ENCODE results near the gene BBLN. TPM values are rescaled to one million over a fixed set of nuclear protein-coding genes. Genes with fewer than 3 reads are reported as not detected.

The BBLN gene
- total RNA-seq, 1 experiment from 2014 or later = 154 TPM

DNA sequence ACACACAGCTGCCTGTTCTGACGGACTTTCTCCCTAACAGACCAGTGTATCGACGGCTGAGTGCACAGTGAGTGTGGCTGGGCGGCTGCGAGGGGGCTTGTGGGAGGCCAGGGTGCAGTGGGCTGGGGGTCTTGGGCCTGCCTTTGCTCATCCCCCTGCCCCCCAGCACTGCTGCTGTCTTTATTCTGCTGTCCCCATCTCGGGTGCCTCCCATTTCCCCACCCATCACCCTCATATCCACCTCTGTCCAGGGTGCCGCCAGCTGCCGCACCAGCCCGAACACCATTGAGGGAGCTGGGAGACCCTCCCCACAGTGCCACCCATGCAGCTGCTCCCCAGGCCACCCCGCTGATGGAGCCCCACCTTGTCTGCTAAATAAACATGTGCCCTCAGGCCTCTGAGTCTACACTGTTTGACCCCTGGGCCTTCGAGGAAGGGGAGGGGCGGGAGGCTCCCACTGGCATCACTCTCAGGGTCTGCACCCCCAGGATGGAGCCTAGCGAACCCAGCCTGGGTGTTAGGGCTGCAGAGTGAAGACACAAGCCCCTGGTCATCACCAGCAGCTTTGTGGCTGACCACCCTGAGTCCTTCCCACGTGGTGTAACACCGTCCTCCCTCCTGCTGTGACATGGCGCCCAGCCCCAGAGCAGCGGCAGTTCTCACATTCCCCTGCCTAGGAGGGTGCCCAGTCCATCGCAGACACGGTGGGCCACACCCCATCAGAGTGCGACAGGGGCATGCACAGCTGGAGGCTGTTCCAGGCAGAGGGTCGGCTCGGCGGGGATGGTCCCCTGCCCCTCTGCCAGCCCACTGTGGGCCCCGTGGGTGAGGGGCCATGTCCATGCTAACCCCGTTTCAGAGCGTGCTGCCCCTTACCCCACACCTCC is 6.8 kb upstream of the BBLN start:
- H3K4me3 ChIP-seq (ENCODE audit: low read length) = no peak overlapping the region
- DNase-seq = no peak
- no peaks in the 10 kb centered on the region for H3K79me2 ChIP-seq (ENCODE audit: low read length)
- no peaks in the 10 kb centered on the region for H4K20me1 ChIP-seq (ENCODE audit: insufficient read depth, low read depth, low read length)
- no peaks in the 10 kb centered on the region for H3K9me2 ChIP-seq (replicated peaks; ENCODE audit: insufficient read depth, low read length)
- no peak overlapping the region for H3K9ac ChIP-seq (ENCODE audit: low read length)
- H3K27me3 ChIP-seq (ENCODE audit: low read length) = no peaks in the 10 kb centered on the region
- H3K27ac ChIP-seq (ENCODE audit: low read length) = no peak overlapping the region
- H3K9me3 ChIP-seq (ENCODE audit: low read length) = no peaks in the 10 kb centered on the region
- no peak overlapping the region for H3K4me2 ChIP-seq (ENCODE audit: low read depth, low read length, poor library complexity, severe bottlenecking)
- H2AFZ ChIP-seq (ENCODE audit: low read length) = no peak overlapping the region
- no peaks in the 10 kb centered on the region for H3K36me3 ChIP-seq (ENCODE audit: insufficient read depth, low read length)
- H3K4me1 ChIP-seq (ENCODE audit: low read length) = no peaks in the 10 kb centered on the region

DNA sequence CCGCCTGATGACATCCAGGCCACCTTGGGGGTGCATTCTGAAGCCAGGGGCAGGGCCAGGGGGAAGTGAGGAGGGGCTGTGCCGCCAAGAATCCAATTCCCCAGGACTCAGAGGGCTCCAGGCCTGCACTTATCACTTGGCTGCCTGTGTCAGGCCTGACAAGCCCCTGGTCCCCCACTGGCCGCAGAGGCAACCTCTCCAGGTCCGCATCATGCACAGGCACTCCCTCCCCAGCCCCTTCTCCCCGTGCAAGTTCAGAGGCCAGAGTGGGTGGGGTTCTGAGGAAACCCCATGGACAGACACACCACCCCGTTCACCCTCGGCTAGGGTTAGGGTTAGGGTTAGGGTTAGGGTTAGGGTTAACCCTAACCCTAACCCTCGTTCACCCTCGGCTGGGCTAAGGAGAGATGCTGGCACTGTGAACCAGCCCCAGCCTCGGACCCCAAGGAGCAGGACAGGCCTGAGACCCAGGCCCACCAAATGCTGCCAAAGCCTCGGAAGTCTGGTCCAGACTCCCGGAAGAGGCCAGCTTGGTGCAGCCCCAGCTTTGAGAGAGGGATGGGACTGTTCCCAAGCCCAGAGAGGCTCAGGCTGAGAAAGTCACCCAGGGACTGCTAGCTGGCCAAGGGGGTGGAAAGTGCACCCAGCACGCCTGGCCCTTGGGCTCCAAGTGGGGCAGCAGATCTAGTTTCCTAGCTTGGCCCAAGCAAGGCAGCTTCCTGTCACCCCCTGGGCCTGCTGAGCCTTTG is 5.9 kb upstream of the BBLN start:
- Histone ChIP-seq H3K4me1 (ENCODE audit: low read length) (no peaks in the 10 kb centered on the region), H3K4me3 (ENCODE audit: low read length) (no peak overlapping the region), H3K9me2 (replicated peaks; ENCODE audit: insufficient read depth, low read length) (no peaks in the 10 kb centered on the region), H2AFZ (ENCODE audit: low read length) (no peak overlapping the region), H3K9ac (ENCODE audit: low read length) (no peak overlapping the region), H3K79me2 (ENCODE audit: low read length) (no peaks in the 10 kb centered on the region), H4K20me1 (ENCODE audit: insufficient read depth, low read depth, low read length) (no peaks in the 10 kb centered on the region), H3K9me3 (ENCODE audit: low read length) (no peaks in the 10 kb centered on the region), H3K27ac (ENCODE audit: low read length) (no peak overlapping the region), H3K36me3 (ENCODE audit: insufficient read depth, low read length) (no peaks in the 10 kb centered on the region), H3K4me2 (ENCODE audit: low read depth, low read length, poor library complexity, severe bottlenecking) (no peak overlapping the region), H3K27me3 (ENCODE audit: low read length) (no peaks in the 10 kb centered on the region)
- DNase-seq = no peak

DNA sequence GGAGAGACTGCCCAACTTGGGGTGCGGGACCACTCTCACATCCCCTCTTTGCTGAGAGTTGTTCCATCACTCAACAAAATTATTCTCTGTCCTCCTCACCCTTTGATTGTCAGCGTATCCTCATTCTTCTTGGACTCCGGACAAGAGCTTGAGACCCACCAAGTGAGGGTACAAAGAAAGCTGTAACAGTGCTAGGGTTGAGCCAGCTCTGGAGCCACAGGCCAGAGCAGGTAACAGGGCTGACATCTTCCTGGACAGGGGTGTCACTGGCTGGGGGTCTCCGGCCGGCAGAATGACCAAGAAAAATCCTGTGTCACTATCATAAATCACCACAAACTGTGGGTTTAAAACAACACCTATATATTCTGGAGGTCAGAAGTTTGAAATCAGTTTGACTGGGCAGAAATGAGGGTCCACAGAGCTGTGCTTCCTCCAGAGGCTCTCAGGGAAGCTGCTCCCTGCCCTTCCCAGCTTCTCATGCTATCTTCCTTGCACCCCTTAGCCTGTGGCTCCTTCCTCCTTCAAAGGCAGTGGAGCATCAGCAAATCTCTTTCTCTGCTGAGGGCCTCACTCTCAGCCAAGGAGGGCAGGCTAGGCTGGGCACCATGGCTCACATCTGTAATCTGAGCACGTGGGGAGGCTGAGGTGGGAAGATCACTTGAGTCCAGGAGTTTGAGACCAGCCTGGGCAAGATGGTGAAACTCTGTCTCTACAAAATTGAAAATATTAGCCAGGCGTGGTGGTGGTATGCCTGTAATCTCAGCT is 4.1 kb upstream of the BBLN start:
- Histone ChIP-seq H3K4me3 (ENCODE audit: low read length) (no peak overlapping the region), H3K27ac (ENCODE audit: low read length) (no peak overlapping the region), H3K4me2 (ENCODE audit: low read depth, low read length, poor library complexity, severe bottlenecking) (no peak overlapping the region), H2AFZ (ENCODE audit: low read length) (no peak overlapping the region), H3K27me3 (ENCODE audit: low read length) (no peaks in the 10 kb centered on the region), H3K79me2 (ENCODE audit: low read length) (peaks cover 2% of the 10 kb centered on the region), H3K9me2 (replicated peaks; ENCODE audit: insufficient read depth, low read length) (no peaks in the 10 kb centered on the region), H3K4me1 (ENCODE audit: low read length) (peaks cover 7% of the 10 kb centered on the region), H3K9me3 (ENCODE audit: low read length) (no peaks in the 10 kb centered on the region), H3K36me3 (ENCODE audit: insufficient read depth, low read length) (no peaks in the 10 kb centered on the region), H4K20me1 (ENCODE audit: insufficient read depth, low read depth, low read length) (no peaks in the 10 kb centered on the region), H3K9ac (ENCODE audit: low read length) (no peak overlapping the region)
- DNase-seq = no peak

DNA sequence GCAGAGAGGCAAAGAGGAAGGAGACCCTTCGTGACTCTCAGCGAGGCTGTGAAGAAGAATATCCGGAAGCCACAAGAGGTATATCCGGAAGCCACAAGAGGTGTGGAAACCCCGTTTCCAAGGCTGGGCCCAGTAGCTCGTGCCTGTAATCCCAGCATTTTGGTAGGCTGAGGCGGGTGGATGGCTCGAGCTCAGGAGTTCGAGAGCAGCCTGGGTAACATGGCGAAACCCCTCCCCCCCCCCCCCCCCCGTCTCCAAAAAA is 612 bp upstream of the BBLN start:
- peak overlapping the region; percentile 68 for H3K4me3 ChIP-seq (ENCODE audit: low read length)
- H3K4me2 ChIP-seq (ENCODE audit: low read depth, low read length, poor library complexity, severe bottlenecking) = peak overlapping the region; percentile 100
- H3K9me3 ChIP-seq (ENCODE audit: low read length) = no peaks in the 10 kb centered on the region
- peak overlapping the region; percentile 73 for H3K9ac ChIP-seq (ENCODE audit: low read length)
- H3K27ac ChIP-seq (ENCODE audit: low read length) = no peak overlapping the region
- no peaks in the 10 kb centered on the region for H4K20me1 ChIP-seq (ENCODE audit: insufficient read depth, low read depth, low read length)
- H3K9me2 ChIP-seq (replicated peaks; ENCODE audit: insufficient read depth, low read length) = no peaks in the 10 kb centered on the region
- peak; percentile 51 for DNase-seq
- H3K79me2 ChIP-seq (ENCODE audit: low read length) = peaks cover 14% of the 10 kb centered on the region
- H3K4me1 ChIP-seq (ENCODE audit: low read length) = peaks cover 13% of the 10 kb centered on the region
- H3K36me3 ChIP-seq (ENCODE audit: insufficient read depth, low read length) = no peaks in the 10 kb centered on the region
- H2AFZ ChIP-seq (ENCODE audit: low read length) = peak overlapping the region; percentile 94; the same call in 1 of the 2 replicates
- H3K27me3 ChIP-seq (ENCODE audit: low read length) = no peaks in the 10 kb centered on the region

DNA sequence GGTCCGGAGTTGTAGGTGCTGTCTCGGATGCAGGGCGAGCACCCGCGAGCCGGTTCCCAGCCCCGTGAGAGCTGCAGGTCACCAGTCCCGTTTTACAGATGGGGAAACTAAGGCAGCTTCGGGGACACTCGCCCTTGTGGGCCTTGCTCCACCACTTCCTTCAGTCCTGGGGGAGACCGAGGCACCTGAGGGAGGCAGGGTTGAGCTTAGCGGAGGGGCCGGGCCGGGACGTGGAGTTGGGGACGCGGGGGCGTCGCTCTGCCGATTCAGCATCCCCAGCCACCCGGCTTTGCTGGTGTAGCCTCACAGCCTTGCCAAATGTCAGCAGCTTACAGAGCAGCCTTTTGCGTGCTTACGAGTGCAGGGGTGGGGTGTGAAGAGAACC is 530 bp downstream of the BBLN start:
- H3K27me3 ChIP-seq (ENCODE audit: low read length) = no peaks in the 10 kb centered on the region
- H4K20me1 ChIP-seq (ENCODE audit: insufficient read depth, low read depth, low read length) = no peaks in the 10 kb centered on the region
- H3K4me1 ChIP-seq (ENCODE audit: low read length) = peaks cover 13% of the 10 kb centered on the region
- H2AFZ ChIP-seq (ENCODE audit: low read length) = peak overlapping the region; percentile 84
- H3K9me3 ChIP-seq (ENCODE audit: low read length) = no peaks in the 10 kb centered on the region
- H3K36me3 ChIP-seq (ENCODE audit: insufficient read depth, low read length) = no peaks in the 10 kb centered on the region
- H3K9me2 ChIP-seq (replicated peaks; ENCODE audit: insufficient read depth, low read length) = no peaks in the 10 kb centered on the region
- peak; percentile 75 for DNase-seq
- H3K27ac ChIP-seq (ENCODE audit: low read length) = no peak overlapping the region
- peak overlapping the region; percentile 100 for H3K4me2 ChIP-seq (ENCODE audit: low read depth, low read length, poor library complexity, severe bottlenecking)
- peaks cover 14% of the 10 kb centered on the region for H3K79me2 ChIP-seq (ENCODE audit: low read length)
- peak overlapping the region; percentile 99 for H3K4me3 ChIP-seq (ENCODE audit: low read length)
- peak overlapping the region; percentile 100 for H3K9ac ChIP-seq (ENCODE audit: low read length)

GRCh38 chr9:128161215-128161902 is 1.3 kb downstream of the BBLN start:
- H3K4me2 ChIP-seq (ENCODE audit: low read depth, low read length, poor library complexity, severe bottlenecking) = peak overlapping the region; percentile 100
- H3K4me3 ChIP-seq (ENCODE audit: low read length) = peak overlapping the region; percentile 99
- H3K27me3 ChIP-seq (ENCODE audit: low read length) = no peaks in the 10 kb centered on the region
- H3K36me3 ChIP-seq (ENCODE audit: insufficient read depth, low read length) = no peaks in the 10 kb centered on the region
- no peaks in the 10 kb centered on the region for H4K20me1 ChIP-seq (ENCODE audit: insufficient read depth, low read depth, low read length)
- no peaks in the 10 kb centered on the region for H3K9me2 ChIP-seq (replicated peaks; ENCODE audit: insufficient read depth, low read length)
- no peak overlapping the region for H2AFZ ChIP-seq (ENCODE audit: low read length)
- H3K27ac ChIP-seq (ENCODE audit: low read length) = no peak overlapping the region
- H3K4me1 ChIP-seq (ENCODE audit: low read length) = peaks cover 13% of the 10 kb centered on the region
- H3K9ac ChIP-seq (ENCODE audit: low read length) = peak overlapping the region; percentile 100
- H3K9me3 ChIP-seq (ENCODE audit: low read length) = no peaks in the 10 kb centered on the region
- peaks cover 14% of the 10 kb centered on the region for H3K79me2 ChIP-seq (ENCODE audit: low read length)
- DNase-seq = no peak

DNA sequence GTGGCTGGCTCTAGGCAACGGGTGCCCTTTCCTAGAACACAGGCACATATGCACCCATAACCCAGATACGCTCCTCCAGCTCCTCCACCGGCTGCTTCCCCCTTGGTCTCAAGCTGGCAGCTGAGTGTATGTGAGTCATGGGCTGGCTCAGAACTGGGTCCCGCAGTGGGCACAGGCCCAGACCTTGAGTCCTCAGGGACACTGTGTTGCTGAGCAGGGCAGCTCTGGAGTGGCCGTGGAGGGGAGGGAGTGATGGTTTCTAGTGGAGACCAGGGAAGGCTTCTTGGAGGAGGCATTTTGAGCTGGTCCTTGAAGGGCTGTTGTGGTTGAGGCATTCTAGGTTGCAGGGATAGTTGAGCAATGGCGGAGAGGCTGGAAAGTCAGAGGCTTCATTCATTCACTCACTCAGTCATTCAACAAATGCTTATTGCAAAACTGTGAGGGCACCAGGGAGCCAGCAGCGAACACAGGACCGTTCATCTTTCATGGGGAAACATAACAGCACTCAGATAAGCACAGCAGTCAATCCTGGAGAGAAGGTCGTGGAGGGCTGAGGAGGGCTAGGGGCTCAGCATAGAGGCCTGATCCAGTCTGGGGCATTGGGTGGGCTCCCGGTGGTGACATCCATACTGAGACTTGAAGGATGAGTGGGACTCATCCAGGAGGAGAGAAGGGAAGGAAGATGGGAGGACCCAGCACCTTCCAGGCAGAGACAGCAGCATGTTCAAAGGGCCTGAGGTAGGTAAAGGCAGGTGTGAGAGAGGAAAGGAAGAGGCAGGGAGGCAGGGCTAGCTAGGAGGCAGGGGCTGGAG is 2.4 kb downstream of the BBLN start:
- Histone ChIP-seq H2AFZ (ENCODE audit: low read length) (no peak overlapping the region), H3K4me1 (ENCODE audit: low read length) (peaks cover 13% of the 10 kb centered on the region)

More for the DNA sequence above, 2.4 kb downstream of the BBLN start:
- Histone ChIP-seq H3K9me2 (replicated peaks; ENCODE audit: insufficient read depth, low read length) (no peaks in the 10 kb centered on the region), H3K27me3 (ENCODE audit: low read length) (no peaks in the 10 kb centered on the region), H3K27ac (ENCODE audit: low read length) (no peak overlapping the region), H4K20me1 (ENCODE audit: insufficient read depth, low read depth, low read length) (no peaks in the 10 kb centered on the region), H3K4me2 (ENCODE audit: low read depth, low read length, poor library complexity, severe bottlenecking) (no peak overlapping the region), H3K4me3 (ENCODE audit: low read length) (no peak overlapping the region), H3K9me3 (ENCODE audit: low read length) (no peaks in the 10 kb centered on the region), H3K79me2 (ENCODE audit: low read length) (peaks cover 14% of the 10 kb centered on the region), H3K9ac (ENCODE audit: low read length) (no peak overlapping the region), H3K36me3 (ENCODE audit: insufficient read depth, low read length) (0 out of 2 replicates have a peak, but pooled peaks cover 3% of the 10 kb centered on the region)
- no peak for DNase-seq
